ENCODE data around the gene LDLRAD3.

The LDLRAD3 gene

GRCh38 chr11:35927682-35928081, 16.2 kb upstream of the LDLRAD3 start:
- DNase-seq = no peak

GRCh38 chr11:35928688-35929395, 15.0 kb upstream of the LDLRAD3 start:
- no peak for DNase-seq

DNA sequence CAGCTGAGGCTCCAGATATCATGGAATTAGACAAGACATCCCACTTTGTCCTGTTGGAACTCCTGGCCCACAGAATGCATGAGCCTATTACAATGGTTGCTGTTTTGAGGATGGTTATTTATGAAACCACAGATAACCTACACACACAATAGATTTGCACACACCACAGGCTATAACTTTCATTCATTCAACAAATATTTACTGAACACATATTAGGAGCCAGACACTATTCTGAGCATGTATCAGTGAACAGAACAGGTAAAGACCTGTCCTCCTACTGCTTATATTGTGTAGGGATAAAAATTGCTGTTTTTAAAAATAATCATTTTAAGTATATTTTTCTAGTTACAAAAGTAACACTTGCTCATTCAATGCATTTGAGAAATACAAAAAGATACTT, 13.4 kb upstream of the LDLRAD3 start:
- DNase-seq = no peak

- no peak for DNase-seq
Observed at GRCh38 chr11:35932121-35932520, 11.7 kb upstream of the LDLRAD3 start.

- DNase-seq = peak; percentile 67
Observed at GRCh38 chr11:35932681-35933319, 11.1 kb upstream of the LDLRAD3 start.

- peak; percentile 74 for DNase-seq
Observed at GRCh38 chr11:35933320-35933871, 10.5 kb upstream of the LDLRAD3 start.

DNA sequence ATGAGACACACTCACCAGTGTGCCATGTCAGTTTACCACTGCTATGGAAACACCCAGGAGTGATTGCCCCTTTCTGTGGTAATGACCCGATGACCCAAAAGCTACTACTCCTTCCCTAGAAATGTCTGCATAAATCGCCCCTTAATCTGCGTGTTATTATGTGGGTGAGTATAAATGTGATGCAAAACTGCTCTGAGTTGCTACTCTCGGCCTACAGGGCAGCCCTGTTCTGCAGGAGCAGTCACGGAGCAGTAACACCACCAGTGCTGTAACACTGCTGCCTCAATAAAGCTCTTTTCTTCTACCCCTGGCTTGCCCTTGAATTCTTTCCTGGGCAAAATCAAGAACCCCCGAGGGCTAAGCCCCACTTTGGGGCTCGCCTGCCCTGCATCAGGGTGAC, 9.6 kb upstream of the LDLRAD3 start:
- DNase-seq = no peak

- no peak for DNase-seq
Observed at GRCh38 chr11:35934981-35935380, 8.9 kb upstream of the LDLRAD3 start.

DNA sequence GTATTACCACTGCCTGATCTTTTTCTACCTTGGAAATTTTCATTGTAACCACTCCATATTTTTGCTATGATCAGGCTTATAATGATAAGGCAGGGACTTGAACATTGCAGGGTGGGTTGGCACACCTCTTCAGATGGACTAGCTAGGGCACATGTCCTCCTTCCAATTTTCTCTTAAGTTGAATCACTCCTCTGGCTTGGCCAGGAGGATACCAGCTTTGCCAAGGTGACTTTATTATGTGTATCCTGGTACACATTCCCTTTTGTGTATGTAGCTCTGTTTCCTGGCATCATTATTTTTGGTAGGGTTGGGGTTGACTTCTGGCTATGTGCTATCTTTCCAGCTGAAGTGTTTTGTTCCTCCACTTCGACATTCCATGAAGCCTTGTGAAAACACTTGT, 8.5 kb upstream of the LDLRAD3 start:
- no peak for DNase-seq

DNA sequence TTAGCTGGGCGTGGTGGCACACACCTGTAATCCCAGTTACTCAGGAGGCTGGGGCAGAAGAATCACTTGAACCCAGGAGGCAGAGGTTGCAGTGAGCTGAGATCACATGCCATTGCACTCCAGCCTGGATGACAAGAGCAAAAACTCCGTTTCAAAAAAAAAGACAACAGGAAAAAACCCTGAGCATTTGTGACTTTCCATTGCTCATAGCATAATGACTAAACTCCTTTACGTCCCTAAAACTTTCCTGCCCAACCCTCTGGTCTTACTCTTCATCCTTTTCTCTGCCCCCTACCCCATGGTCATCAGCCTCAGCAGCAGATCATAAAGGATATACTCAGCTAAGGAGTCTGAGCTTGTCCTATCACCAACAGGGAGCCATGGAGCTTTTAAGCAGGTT, 6.8 kb upstream of the LDLRAD3 start:
- no peak for DNase-seq

- no peak for DNase-seq
Observed at GRCh38 chr11:35937700-35938099, 6.2 kb upstream of the LDLRAD3 start.

DNA sequence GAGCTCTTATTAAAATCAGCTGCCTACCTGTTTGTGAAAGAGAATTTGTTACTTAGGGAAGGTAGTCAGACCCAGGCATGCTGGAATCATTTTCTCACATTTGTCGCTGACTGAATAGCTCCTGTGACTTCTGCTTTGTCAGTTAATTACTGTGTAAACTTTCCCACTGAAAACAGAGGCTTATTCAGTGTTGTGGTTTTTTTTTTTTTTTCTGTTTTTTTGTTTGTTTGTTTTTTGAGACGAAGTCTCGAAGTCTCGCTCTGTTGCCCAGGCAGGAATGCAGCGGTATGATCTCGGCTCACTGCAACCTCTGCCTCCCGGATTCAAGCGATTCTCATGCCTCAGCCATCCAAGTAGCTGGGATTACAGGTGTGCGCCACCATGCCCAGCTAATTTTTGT, 5.6 kb upstream of the LDLRAD3 start:
- DNase-seq = no peak

GRCh38 chr11:35943309-35943708, 553 bp upstream of the LDLRAD3 start:
- no peak for DNase-seq

DNA sequence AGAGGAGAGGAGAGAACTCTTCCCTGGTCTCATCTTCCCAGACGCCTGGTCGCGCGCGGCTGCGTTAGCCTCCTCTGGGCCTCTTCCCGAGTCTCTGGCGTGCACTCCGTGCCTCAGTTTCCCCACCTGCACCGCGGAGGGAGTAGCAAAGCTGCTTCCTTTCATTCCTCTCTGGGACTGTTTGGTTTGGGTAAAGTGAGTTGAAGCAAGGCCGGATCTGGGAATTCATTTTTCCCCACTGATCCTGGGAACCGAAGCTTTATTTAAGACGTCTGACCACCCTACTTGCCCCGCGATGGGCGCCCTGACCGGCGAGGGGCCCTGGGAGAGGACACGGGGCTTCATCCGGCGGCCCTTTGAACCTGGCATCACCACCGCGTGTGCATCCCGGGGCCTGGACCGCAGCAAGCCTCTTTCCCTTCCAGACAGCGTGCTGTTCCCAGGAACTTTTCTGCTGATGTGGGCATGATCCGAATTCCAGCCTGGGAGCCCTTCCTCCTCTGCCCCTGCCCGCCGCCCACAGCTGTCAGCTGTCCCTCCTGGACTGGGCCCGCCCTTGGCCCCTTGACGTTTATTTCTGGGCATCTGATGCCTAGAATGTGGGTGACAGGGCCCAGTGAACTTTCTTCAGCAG, 758 bp downstream of the LDLRAD3 start:
- DNase-seq = peak; percentile 16

GRCh38 chr11:35945137-35945518, 1.3 kb downstream of the LDLRAD3 start:
- no peak for DNase-seq

- DNase-seq = no peak
Observed at GRCh38 chr11:35946766-35947165, 2.9 kb downstream of the LDLRAD3 start.

GRCh38 chr11:35947437-35947836, 3.6 kb downstream of the LDLRAD3 start:
- no peak for DNase-seq

GRCh38 chr11:35949242-35949641, 5.4 kb downstream of the LDLRAD3 start:
- DNase-seq = no peak

DNA sequence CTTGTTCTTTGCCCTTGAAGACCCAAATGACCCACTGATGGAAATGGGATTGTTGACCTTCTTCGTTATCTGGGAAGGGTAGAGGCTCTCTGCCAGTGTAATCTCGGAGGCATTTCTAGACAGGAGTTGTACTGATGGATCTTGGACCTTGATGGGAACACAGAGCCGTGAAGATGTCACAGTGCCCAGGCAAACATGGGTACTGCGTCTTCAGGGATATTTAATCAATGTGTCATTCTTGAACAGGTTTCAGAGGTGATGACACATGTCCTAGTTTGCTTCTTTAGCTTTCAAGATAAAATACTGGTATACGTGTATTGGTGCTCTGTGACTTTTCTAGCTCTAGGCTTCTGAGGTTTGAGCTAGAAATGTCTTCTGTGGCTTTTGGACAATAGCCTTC, 6.2 kb downstream of the LDLRAD3 start:
- no peak for DNase-seq

DNA sequence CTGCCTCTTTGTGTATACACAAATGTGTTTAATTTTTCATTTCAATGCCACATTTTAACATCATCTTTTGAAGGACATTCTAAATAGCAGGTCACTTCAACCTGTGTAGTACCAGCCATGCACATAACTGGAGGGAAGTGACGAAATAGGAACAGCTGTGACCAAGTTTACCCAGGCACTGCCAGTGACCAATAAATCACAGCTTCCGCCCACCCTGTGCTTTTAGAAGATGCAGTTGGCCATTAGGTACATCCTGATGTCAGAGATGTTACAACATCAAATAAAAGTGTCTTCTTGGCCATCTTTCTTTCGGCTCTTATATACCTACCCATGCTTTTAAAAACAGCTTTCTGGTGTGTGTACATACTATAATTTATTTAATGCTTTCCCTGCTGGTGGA, 7.8 kb downstream of the LDLRAD3 start:
- no peak for DNase-seq

DNA sequence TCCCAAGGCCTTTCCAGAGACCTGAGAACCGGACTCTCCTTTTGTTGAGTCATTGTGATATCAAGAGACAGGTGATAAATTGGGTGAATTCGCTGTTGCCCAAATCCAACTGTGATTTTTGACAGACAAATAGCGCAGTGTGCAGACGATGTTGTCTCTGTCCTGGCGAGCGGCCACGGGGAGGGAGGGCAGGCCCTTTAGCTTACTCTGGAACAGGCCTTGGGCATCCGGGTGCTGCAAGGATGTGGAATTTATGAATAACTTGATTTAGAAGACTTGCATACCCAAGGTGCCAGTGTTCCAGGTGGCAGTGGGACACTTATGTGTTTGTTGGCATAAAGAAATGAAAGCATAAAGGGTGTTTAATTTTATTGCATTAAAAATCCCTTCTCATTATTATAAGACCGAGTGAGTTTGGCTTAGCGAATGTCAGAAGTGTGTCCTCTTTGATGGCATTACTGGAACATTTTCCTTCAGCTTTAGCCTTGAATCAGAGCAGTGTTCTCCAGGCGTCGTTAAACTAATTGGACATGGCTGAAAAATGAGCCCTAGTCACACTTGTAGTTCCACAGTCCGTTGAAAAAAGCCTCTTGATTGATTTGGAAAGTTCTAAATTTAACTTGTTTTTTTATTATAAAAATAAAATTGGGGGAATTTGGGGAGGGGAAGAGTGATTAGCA, 9.4 kb downstream of the LDLRAD3 start:
- DNase-seq = no peak

- DNase-seq = no peak
Observed at GRCh38 chr11:35954205-35954604, 10.3 kb downstream of the LDLRAD3 start.

GRCh38 chr11:35955636-35956035, 11.8 kb downstream of the LDLRAD3 start:
- DNase-seq = no peak

Measured in fibroblast of skin of scalp (primary cell).